OCI-M2 (cell line): ENCODE data around the gene CD38.
"Not testable (repeated sequence)": the region's sequence is repeated elsewhere in the genome, so short reads cannot be mapped to it uniquely, and the experiment has no call there.

Experiments used
- DNase-seq: peaks from one replicate; lab custom pipeline; 2025; ENCODE audit not compliant: unreplicated experiment; lab: John Stamatoyannopoulos, UW

CD38 gene

DNA sequence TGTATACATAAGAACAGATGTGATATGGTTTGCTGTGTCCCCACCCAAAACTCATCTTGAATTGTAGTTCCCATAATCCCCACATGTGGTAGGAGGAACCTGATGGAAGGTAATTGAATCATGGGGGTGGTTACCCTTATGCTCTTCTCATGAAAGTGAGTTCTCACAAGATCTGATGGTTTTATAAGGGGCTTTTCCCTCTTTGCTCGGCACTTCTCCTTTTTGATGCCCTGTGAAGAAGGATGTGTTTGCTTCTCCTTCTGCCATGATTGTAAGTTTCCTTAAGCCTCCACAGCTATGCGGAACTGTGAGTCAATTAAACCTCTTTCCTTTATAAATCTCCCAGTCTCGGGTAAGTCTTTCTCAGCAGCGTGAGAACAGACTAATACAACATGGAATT lies 83.1 kb downstream of the CD38 start:
- DNase-seq = not testable (repeated sequence)

DNA sequence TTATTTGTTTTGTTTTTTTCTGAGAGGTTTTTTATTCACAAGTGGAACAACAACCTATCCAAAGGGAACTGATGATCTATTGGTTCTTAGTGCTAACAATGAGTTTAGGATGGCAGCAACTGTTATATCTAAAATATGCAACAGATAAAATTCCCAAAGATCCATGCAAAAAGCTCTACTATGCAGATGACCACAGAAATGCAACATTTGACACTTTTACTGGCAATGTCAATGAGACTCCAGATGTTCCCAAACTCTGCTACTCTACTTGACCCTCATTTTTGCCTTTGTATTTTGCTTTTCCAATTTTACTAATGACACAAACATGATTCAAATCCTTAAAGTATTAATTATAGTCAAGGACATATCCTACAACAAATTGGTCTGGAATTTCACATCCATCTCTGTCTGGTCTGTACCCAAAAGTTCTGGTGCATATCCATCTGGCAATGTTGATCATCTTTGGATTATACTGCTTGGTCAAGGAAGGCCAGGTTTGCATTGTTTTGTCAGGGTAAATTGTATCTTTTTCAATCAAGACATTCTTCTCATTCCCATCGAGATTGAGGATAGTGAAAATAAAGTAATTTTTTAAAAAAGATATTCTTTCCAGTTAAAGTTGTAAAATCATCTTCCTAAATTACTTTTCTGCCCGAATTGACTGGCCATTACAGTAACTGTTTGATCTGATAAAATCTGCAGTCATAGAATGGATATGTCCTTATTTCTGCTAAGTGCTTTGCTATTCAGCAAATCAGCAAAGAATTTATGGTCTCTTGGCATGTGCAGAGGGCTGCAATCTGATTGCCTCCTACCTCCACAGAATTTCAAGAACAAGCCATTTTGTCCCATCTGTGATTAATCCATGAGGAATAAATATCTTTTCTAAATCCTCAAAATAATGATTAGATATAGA lies 86.8 kb downstream of the CD38 start:
- DNase-seq = no peak

DNA sequence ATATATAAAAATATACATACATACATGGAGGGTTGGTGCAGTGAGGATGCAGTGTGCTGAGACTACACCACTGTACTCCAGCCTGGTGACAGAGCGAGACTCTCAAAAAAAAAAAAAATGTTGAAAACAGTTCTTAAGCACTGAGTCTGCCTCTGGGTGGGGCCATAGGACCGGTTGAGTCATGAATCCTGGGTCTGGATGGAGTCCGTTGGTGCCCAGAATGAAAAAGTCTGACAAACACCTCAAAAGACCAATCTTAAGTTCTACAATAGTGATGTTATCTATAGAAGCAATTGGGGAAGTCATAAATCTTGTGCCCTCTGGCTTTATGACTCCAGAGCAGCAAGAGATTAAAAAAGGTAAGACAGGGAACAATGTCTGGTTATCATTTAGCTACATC lies 90.0 kb downstream of the CD38 start:
- DNase-seq = no peak

DNA sequence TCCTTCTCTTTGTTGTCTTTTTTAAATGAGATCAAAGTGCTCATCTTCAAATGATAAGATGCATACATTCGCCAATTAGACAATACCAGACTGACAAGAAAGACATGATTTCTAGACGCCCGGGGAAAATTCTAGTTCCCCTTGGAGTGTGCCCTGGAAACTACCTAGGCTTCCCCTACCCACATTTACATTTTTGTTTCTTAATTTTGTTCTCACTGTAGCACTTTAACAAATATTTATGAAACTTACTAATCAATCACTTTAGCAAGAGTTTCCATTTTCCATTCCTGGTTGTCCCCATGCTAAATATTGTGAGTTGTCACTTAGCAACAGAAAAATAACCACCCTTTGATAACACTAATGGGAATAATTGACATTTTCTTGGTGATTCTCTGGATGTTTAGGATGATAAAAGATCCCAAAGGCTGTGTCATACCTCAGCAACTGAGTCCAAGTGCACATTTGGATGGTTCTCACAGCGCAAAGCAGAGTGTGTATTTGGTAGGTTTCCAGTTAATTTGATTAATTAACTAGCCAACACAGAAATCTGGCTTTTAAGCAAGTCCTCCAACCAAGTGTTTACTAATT lies 90.8 kb downstream of the CD38 start:
- DNase-seq = no peak

DNA sequence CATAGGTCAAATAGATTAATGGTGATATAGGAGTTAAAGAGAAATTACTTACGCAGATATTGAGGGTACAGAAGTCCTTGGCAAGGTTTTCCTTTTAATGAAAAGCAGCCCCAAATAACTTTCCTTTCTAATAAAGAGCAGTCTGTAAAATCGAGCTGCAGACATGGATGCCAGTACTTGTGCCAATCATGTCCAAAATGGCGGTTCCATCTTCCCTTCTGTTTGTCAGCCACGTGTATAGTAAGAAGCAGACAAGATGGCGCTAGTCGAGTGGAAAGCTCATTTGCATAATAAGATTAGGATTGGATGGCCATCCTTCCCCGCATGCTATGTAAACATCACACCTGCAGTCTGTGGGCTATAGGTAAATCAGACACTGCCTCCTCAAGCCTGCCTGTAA lies 92.0 kb downstream of the CD38 start:
- DNase-seq = no peak

DNA sequence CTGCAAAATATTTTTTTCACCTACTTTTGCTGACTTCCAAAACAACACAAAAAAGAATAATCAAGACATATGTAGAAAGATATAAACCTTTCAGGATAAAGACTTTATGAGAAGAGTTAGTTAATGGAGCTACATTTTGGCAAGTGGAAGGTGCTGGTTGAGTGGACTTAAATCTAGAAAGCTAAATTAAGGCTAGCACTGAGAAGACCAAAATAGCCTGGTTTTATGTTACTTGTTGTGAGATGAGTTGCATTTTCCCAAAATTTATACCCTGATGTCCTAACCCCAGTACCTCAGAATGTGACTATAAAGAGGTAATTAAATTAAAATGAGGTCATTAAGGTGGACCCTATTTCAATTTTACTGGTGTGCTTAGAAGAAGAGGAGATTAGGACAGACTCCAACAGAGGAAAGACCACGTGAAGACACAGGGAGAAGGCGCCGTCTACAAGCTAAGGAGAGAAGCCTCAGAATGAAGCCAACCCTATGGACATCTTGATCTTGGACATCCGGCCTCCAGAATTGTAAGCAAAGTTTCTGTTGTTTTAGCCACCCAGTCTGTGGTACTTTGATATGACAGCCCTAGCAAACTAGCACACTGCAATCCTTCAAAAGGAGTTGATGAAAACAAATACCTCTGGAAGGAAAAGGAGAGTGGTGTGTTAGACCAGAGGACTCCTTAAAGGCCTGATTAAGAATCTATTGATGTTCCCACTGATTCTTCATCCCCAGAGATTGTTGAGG lies 93.0 kb downstream of the CD38 start:
- DNase-seq = no peak

DNA sequence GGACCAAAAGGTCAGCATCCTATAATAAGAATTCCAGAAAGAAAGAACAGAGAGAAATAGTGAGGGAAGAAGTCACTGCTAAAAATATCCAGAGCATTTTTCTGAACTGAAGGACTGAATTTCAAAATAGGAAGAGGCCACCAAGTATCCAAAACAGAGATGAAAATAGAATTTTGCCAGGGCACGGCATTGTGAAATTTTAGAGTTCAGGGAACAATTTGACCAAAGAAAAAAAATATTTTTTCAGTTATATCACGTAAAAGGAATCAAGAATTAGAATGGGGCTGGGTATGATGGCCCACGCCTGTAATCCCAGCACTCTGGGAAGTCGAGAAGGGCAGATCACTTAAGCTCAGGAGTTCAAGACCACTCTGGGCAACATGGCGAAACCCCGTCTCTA lies 95.0 kb downstream of the CD38 start:
- no peak for DNase-seq

DNA sequence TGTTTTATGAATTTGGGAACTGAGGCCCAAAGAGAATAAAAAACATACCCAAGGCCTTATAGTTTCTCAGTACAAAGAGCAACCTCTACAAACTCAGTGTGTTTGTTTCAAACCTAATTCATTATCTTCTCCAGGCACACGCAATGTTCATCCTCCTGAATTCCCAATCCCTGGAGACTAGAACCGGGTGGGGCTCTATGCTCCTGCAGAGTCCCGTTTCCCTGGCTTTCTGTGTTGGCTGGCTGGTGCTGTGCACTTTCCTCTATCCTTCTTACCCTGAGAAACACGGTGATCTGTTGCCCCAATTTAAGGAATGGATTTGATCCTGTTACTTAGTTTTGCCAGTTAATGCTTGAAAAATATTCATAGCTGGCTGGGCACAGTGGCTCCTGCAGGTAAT lies 96.5 kb downstream of the CD38 start:
- DNase-seq = no peak

DNA sequence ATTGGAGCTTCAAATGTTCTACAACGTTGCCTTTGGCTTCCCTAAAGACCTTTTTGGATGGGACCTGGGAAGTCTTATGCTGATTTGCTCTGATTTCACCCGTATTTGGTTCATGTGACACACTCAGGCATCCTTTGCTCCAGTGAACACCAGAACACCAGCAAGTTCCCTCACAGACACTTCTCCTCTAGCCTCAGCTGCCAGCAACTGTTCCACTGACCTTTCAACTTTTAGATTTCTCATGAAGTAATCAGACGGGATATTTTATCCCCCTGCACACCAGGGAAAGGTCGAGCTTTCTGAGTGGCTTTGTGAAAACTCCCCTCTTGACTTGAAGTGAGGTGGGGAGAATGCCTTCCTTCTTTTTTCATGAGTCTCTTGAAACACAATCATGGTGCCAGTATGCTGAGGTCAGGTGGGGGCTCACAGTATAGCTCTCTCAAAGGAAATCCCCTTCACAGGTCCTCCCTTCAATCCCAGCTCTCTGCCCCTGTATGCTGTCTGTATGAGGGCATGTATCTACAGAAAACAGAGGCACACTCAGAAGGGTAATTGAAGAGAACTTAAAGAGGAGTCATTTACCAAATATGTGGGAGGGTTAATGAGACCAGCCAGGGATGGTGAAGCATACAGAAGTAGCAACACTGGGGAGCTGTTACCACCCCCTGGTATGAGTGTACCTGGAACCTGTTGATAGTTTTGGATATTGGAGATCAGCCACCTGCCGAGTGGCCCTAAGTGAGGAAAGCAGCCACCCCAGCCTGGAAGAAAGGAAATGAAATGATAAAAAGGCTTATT lies 97.7 kb downstream of the CD38 start:
- DNase-seq = no peak

DNA sequence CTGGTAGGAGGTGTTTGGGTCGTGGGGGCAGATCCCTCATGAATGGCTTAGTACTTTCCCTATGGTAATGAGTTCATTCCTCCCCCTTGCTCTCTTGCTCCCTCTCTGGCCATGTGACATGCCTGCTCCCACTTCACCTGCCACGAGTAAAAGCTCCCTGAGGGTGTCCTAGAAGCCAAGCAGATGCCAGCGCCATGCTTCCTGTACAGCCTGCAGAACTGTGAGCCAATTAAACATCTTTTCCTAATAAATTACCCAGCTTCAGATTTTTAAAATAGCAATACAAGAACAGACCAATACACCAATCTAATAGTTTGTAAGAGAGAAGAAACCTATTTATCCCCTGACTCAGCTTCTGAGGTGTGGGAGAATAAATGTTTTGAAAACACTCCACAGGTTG lies 99.9 kb downstream of the CD38 start:
- no peak for DNase-seq

DNA sequence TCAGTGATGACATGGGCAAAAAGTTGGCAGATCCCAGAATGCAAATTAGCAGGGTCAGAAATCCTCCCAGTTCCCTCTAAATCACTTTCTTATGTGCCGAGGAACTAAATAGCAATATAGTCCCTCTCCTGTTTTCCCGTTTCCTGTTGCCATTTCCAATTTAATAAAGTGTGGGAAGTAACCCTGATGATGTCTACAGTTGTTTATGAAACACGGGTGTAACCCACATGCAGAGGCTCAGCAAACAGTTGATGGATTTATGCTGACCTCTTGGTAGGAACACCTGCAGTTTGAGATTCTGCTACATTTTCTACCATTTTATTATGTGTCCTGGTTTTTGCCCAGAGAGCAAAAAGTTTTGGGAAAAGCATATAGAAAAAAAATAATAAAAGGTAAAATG lies 103.7 kb downstream of the CD38 start:
- no peak for DNase-seq

DNA sequence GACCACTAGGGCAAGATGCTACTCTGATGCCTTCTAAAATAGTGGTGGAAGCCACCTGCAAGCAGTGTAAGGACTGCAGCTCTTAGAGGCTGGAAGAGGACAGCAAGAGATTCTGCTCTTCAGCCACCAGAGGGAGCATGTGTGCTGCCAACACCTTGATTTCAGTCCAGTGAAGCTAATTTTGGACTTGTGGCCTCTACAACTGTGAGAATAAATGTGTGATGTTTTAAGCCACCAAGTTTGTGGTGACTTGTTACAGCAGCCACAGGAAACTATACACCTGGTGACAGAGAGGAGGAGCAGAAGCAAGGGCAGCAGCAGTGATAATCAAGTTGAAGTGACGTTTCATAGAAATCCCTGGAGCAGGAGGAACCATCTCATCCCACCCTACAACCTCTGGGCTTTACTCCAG lies 104.6 kb downstream of the CD38 start:
- no peak for DNase-seq

DNA sequence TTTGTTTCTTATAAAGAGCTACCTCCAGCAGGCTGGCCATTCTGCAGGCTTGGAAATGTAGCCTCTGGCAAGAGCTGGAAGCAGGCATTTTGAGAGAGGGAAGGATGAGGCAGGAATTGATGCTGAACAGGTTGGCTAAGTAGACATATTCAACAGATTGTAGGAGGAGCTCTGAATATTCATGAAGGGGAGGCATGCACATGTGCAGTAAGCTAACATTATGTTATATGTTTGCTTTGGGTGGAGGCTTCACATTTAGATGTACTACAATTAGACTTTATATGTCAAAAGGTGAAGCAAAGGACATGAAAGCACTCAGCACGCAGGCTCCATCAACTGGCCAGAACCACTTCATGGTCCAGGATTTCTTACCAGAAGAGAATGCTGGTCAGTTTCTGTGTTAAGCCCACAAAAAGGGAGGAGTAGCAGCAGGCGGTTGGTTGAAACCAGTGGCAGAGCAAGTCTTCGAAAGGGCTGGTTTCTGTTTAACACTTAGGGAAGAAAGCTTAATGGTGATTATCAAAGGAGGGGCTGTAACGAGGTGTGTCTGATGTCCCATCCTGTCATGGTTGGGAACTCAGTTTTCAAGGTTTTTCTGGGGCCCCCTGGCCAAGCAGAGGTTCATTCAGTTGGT lies 105.6 kb downstream of the CD38 start:
- DNase-seq = no peak

DNA sequence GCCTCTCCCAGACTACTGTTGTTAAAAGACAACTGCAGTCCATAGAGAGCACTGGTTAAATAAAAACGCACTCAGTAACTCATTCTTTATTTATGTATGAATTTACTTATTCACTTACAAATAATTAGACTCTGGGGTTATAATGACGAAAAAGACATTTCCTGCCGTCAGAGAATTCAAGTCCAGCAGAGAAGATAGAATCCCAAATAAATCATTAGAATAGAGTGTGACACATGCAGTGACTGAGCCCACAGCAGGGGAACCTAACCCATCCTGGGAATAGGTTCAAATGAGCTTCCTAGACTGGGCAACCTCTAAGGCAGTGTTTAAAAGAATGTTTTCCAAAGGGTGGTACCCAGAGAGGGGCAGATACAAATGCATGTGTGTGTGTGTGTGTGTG lies 106.5 kb downstream of the CD38 start:
- DNase-seq = no peak

DNA sequence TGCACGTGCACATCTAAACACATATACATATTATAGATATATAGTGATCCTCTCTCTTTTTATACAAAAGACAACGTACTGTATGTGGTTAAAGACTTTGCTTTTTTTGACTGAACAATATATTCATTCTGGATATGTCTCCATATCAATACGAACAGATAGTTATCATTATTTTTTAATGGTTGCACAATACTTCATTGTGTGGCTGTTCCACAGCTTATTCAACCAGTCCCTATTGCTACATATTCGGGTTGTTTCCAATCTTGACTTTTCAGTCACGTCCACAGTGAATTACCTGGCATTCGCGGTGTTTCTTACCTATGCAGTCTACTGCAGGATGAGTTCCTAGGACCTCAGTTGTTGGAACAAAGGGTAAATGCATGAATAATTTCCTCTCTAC lies 107.3 kb downstream of the CD38 start:
- no peak for DNase-seq

DNA sequence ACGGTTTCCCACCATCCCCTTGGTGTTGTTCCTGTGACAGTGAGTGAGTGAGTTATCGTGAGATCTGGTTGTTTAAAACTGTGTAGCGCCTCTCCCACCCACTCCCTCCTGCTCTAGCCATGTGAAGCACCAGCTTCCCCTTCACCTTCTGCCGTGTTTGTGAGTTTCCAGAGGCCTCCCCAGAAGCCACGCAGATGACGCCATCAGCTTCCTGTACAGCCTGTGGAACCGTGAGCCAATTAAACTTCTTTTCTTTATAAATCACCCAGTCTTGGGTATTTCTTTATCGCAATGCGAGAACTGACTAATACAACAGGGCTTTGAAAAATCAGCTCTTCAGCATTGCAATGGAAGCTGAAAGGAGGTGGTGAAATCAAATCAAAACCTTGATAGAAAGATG lies 110.4 kb downstream of the CD38 start:
- DNase-seq = no peak

DNA sequence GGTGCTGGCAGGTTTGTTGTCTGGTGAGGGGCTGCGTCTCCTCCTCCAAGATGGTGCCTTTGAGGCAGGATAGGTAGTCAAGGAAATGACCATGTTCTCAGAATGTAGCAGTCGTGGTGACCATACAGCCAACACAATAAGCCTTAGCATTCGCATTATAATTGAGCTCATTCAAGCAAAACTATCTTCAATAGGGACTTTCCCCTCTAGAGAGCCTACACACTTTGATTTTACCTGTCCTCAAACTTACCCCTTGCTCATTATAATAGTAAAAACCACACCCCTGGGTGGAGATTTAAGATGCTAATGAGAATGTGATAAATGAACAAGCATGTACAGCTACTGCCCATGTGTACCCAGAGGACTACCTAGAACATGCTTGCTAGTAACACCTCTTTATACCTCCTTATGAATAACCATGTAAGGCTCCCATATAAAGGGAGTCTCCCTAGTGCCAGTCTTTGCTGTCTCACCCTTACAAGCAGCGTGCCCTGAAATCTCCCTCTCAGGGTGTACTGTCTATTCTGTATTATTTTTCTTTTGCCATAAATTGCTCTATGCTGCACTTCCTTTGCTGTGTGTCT lies 112.2 kb downstream of the CD38 start:
- no peak for DNase-seq

DNA sequence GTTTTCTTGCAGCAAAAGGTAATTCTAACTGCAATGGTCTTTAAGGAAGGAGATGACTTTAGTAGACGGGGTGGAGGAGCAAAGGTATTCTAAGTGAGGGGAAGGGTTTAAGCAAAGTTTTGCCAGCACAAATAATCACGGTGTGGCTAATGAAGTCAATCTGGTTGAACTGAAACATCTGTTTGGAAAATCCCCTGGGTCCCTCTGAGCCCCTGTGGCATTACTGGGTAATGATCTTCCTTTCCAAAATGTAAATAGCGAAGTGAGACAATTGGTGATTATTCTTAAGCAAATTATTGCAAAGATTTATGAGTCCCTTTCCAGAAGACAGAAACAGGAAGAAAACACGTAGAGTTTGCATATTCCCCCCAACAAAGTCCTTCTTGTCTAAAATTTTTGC lies 113.2 kb downstream of the CD38 start:
- no peak for DNase-seq

DNA sequence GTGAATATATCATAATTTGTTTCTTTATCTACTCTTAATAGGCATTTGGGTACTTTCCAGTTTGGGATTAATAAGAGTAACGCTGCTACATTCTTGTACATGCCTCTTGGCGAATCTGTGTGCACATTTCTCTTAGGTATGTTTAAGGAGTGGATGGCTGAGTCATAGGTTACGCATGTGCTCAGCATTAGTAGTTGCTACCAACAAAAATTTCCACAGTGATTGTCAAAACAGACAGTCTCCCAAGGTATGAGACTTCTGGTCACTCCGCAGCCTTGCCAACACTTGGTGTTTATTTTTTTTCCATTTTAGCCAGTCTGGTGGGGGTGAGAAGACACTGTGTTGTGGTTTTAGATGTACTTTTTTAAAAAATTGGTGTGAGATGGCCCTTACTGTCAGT lies 115.8 kb downstream of the CD38 start:
- no peak for DNase-seq

DNA sequence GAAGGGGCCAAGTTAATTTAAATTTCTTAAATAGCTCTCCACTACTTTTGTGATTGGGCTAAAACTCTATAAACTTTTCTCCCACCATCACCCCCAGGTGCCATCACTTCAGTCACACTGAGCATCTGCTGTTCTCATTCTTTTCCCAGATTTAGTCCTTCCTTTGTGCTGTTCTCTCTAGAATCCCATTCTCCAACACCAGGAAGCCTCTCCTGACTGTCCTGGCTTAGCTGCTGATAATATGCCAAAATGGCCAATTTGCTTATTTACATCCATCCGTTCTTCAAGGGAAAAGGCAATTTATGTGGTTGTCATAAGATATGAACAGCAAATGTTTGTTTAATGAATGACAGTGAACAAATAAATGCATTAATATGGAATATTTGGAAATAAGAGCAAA lies 116.3 kb downstream of the CD38 start:
- DNase-seq = no peak
